ENCODE results near the gene TOPBP1. TPM values are rescaled to one million over a fixed set of nuclear protein-coding genes. Genes with fewer than 3 reads are reported as not detected.

Gene TOPBP1
- total RNA-seq, 6 experiments from 2014 or later = 14.5 to 24.7 (median 22.7) TPM

DNA sequence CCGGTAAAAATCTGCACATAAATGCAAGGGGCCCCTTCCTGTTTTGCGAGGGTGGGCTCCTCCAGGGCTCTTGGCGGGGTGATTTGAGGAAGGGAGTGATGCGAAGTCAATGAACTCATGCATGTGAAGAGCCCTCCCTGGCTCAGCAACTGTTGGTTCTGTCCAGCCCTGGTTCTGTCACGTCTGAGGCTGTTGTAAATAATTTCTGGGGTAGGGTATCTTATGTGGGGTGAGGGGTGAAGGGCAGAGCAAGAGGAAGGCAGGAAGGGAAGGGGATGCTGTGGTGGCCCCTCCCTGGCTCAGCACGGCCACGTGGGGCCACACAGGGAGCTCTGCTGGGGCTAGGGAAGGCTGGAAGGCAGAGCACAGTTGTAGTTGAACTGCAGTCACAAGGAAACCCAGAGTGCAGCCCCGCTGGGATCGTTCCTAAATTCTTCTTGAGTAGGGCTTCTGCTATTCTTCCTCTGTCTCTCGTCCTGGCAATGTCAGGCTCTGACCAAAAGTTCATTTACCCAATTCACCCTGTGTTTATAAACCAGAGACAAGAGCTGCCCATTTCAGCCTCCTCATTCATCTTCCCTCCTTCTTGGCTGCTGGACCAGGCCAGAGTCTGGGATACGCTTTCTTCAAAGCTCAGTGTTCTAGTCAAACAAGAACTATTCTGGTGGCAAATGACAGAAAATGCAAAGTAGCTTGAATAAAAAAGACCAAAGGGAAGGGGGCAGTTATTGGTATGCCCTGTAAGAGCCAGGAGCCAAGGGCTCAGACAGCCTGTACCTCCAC lies 14.8 kb upstream of the TOPBP1 start:
- Mint-ChIP-seq H3K4me3 (no peak overlapping the region), H3K36me3 (ENCODE audit: low read depth) (no peaks in the 10 kb centered on the region), H3K27me3 (ENCODE audit: insufficient read depth) (peaks cover 17% of the 10 kb centered on the region), H3K4me1 (ENCODE audit: low read depth) (no peaks in the 10 kb centered on the region), H3K9me3 (no peaks in the 10 kb centered on the region), H3K27ac (no peak overlapping the region)
- DNase-seq = no peak
- TF ChIP-seq, protein P1, sequence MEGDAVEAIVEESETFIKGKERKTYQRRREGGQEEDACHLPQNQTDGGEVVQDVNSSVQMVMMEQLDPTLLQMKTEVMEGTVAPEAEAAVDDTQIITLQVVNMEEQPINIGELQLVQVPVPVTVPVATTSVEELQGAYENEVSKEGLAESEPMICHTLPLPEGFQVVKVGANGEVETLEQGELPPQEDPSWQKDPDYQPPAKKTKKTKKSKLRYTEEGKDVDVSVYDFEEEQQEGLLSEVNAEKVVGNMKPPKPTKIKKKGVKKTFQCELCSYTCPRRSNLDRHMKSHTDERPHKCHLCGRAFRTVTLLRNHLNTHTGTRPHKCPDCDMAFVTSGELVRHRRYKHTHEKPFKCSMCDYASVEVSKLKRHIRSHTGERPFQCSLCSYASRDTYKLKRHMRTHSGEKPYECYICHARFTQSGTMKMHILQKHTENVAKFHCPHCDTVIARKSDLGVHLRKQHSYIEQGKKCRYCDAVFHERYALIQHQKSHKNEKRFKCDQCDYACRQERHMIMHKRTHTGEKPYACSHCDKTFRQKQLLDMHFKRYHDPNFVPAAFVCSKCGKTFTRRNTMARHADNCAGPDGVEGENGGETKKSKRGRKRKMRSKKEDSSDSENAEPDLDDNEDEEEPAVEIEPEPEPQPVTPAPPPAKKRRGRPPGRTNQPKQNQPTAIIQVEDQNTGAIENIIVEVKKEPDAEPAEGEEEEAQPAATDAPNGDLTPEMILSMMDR (IDR thresholded peaks at IDR 0.05) = no peak

DNA sequence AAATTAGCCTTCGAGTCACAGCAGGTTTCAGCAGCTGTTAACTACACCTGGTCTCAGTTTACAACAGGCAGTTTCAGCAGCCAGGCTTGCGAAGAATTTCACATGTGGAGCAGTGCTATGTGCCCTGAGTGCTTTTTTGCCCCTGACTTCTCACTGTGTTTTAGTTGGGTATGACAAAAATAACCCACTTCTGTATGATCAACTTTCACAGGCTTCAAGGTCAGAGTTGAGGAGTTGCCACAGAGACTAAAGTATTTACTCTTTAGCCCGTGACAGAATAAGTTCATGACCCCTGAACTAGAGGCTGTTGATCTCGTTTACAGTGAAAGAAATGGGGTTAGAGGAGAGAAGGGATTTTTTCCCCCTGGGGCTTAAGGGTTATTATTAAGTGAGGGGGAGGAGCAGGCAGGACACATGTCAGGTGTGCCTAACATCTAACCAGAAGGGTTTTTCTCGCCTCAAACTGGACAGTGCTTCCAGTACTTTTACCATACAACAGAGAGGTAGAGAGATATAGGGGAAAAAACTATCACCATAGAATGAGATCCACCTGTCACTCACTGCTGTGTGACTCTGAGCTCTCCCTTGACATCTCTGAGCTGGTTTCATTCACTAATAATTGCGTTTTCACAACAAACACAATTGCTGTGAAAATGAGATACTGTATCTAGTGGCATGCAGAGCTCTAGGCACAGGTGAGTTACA lies 14.0 kb upstream of the TOPBP1 start:
- H3K9me3 Mint-ChIP-seq = no peaks in the 10 kb centered on the region
- no peak overlapping the region for H3K27ac Mint-ChIP-seq
- H3K4me3 Mint-ChIP-seq = no peak overlapping the region
- TF ChIP-seq, protein P1 (IDR thresholded peaks at IDR 0.05) = no peak
- no peaks in the 10 kb centered on the region for H3K36me3 Mint-ChIP-seq (ENCODE audit: low read depth)
- DNase-seq = no peak
- peaks cover 18% of the 10 kb centered on the region for H3K27me3 Mint-ChIP-seq (ENCODE audit: insufficient read depth)
- H3K4me1 Mint-ChIP-seq (ENCODE audit: low read depth) = no peaks in the 10 kb centered on the region

- no peaks in the 10 kb centered on the region for H3K4me1 Mint-ChIP-seq (ENCODE audit: low read depth)
- H3K9me3 Mint-ChIP-seq = no peaks in the 10 kb centered on the region
- no peak overlapping the region for H3K27ac Mint-ChIP-seq
- TF ChIP-seq, protein P1 (IDR thresholded peaks at IDR 0.05) = no peak
- no peak overlapping the region for H3K4me3 Mint-ChIP-seq
- no peaks in the 10 kb centered on the region for H3K36me3 Mint-ChIP-seq (ENCODE audit: low read depth)
- no peak for DNase-seq
- peaks cover 20% of the 10 kb centered on the region for H3K27me3 Mint-ChIP-seq (ENCODE audit: insufficient read depth)
Observed at GRCh38 chr3:133674290-133674919, 12.7 kb upstream of the TOPBP1 start.

GRCh38 chr3:133673746-133674145 lies 12.0 kb upstream of the TOPBP1 start:
- peaks cover 21% of the 10 kb centered on the region for H3K27me3 Mint-ChIP-seq (ENCODE audit: insufficient read depth)
- H3K9me3 Mint-ChIP-seq = no peaks in the 10 kb centered on the region
- no peak for DNase-seq
- TF ChIP-seq, protein P1 (IDR thresholded peaks at IDR 0.05) = no peak
- H3K27ac Mint-ChIP-seq = no peak overlapping the region
- no peaks in the 10 kb centered on the region for H3K36me3 Mint-ChIP-seq (ENCODE audit: low read depth)
- peaks cover 3% of the 10 kb centered on the region for H3K4me1 Mint-ChIP-seq (ENCODE audit: low read depth)
- no peak overlapping the region for H3K4me3 Mint-ChIP-seq

GRCh38 chr3:133672461-133672860 lies 10.7 kb upstream of the TOPBP1 start:
- Mint-ChIP-seq H3K36me3 (ENCODE audit: low read depth) (no peaks in the 10 kb centered on the region), H3K27ac (no peak overlapping the region), H3K27me3 (ENCODE audit: insufficient read depth) (peaks cover 20% of the 10 kb centered on the region), H3K4me3 (no peak overlapping the region), H3K9me3 (no peaks in the 10 kb centered on the region), H3K4me1 (ENCODE audit: low read depth) (peaks cover 12% of the 10 kb centered on the region)
- TF ChIP-seq, protein P1 (IDR thresholded peaks at IDR 0.05) = no peak
- DNase-seq = no peak

All from HFFc6 (cell line).